ENCODE data around the gene MYH7. TPM values are rescaled to one million over a fixed set of nuclear protein-coding genes. Genes with fewer than 3 reads are reported as not detected.
"Not testable (repeated sequence)": the region's sequence is repeated elsewhere in the genome, so short reads cannot be mapped to it uniquely, and the experiment has no call there.

MYH7 gene
- total RNA-seq, 4 donors from 2014 or later, result 0.27 TPM; not detected in 3

DNA sequence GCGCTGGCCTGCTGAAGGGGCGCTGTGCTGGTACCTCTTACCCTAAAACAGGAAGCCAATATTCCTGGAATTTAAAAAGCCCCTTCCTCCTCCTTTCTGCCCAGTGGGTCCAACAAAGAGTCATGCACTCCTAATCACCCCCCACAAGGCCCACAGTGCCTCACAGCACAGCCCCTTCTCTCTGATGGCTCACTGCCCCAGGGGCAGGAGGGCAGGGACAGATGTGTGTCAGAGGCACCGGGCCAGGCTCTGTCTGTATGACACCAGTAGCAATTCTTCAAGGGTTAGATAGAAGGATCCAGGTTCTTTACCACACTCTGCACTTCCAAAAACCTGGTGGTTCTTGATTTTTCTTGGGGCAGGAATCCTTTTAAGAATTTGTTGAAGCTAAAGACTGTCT, 36.3 kb downstream of the MYH7 start:
- intact Hi-C loops (cut with DNase I), result no loop called here
- Histone ChIP-seq H3K27ac (no peak overlapping the region), H3K27me3 (no peaks in the 10 kb centered on the region), H3K4me3 (replicated peaks in 1 of 3) (no peak overlapping the region), H3K4me1 (no peaks in the 10 kb centered on the region), H3K9me3 (no peaks in the 10 kb centered on the region), H3K36me3 (no peaks in the 10 kb centered on the region)
- DNase-seq, result no peak
- 91 to 93% methylated on average over 3 of the region's 3 CpGs for WGBS, 2 donors
- TF ChIP-seq, protein P1, sequence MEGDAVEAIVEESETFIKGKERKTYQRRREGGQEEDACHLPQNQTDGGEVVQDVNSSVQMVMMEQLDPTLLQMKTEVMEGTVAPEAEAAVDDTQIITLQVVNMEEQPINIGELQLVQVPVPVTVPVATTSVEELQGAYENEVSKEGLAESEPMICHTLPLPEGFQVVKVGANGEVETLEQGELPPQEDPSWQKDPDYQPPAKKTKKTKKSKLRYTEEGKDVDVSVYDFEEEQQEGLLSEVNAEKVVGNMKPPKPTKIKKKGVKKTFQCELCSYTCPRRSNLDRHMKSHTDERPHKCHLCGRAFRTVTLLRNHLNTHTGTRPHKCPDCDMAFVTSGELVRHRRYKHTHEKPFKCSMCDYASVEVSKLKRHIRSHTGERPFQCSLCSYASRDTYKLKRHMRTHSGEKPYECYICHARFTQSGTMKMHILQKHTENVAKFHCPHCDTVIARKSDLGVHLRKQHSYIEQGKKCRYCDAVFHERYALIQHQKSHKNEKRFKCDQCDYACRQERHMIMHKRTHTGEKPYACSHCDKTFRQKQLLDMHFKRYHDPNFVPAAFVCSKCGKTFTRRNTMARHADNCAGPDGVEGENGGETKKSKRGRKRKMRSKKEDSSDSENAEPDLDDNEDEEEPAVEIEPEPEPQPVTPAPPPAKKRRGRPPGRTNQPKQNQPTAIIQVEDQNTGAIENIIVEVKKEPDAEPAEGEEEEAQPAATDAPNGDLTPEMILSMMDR (IDR thresholded peaks at IDR 0.05), result no peak
- TF ChIP-seq POLR2A (IDR thresholded peaks at IDR 0.05), result no peak

DNA sequence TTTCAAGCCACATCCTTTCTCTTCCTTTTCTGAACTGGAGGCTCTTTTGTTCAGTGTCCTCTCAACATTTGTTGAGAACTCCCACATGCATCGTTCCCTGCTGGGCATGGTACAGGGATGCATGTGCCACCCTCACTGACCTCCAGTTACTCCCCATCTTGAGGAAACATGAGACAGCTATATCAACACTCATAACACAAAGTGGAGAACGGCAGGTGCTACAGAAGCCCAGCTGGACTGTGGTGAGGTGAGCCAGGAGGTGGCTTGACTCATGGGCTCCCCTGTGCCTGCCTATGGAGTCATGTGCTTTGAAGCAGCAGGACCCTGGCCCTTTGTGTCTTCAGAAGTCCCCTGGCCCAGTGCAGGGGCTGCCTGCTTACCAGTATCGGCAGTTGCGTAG, 37.1 kb downstream of the MYH7 start:
- no peaks in the 10 kb centered on the region for H3K36me3 ChIP-seq
- TF ChIP-seq, protein P1 (IDR thresholded peaks at IDR 0.05), result no peak
- no peak for TF ChIP-seq POLR2A (IDR thresholded peaks at IDR 0.05)
- intact Hi-C loops (cut with DNase I), result no loop called here
- no peak overlapping the region for H3K27ac ChIP-seq
- 87 to 92% methylated on average over 4 of the region's 4 CpGs for WGBS, 2 donors
- no peak for DNase-seq
- no peaks in the 10 kb centered on the region for H3K9me3 ChIP-seq
- no peaks in the 10 kb centered on the region for H3K4me1 ChIP-seq
- H3K4me3 ChIP-seq (replicated peaks in 1 of 3), result no peak overlapping the region
- no peaks in the 10 kb centered on the region for H3K27me3 ChIP-seq

DNA sequence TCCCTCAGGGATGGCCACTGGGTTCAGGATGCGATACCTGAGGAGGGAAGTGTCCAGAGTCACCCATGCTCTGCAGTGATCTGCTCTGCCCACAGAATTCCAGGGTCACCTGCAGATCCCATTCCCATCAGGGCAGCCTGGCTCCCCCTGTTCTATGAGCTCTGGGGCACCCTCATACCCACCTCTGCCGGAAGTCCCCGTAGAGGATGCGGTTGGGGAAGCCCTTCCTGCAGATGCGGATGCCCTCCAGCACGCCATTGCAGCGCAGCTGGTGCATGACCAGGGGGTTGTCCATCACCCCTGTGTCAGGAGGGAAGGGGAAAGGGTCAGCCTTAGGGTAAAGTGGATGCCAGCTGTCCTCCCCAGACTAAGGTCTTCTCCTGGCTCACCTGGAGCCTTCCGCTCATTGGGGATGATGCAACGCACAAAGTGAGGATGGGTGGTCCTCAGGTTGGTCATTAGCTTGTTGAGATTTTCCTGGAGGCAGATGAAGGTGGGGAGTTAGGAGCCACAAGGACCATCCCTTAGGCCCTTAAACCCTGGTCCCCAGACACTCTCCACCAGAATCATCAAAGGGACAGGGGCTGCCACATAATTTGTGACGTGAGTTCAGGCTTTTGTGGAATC, 38.6 kb downstream of the MYH7 start:
- Histone ChIP-seq H3K27me3 (no peaks in the 10 kb centered on the region), H3K4me1 (no peaks in the 10 kb centered on the region), H3K4me3 (replicated peaks in 1 of 3) (no peak overlapping the region), H3K9me3 (no peaks in the 10 kb centered on the region), H3K27ac (no peak overlapping the region), H3K36me3 (no peaks in the 10 kb centered on the region)
- no peak for TF ChIP-seq POLR2A (IDR thresholded peaks at IDR 0.05)
- TF ChIP-seq, protein P1 (IDR thresholded peaks at IDR 0.05), result no peak
- intact Hi-C loops (cut with DNase I), result no loop called here
- no peak for DNase-seq
- 89 to 93% methylated on average over 7 to 10 of the region's 10 CpGs for WGBS, 2 donors

DNA sequence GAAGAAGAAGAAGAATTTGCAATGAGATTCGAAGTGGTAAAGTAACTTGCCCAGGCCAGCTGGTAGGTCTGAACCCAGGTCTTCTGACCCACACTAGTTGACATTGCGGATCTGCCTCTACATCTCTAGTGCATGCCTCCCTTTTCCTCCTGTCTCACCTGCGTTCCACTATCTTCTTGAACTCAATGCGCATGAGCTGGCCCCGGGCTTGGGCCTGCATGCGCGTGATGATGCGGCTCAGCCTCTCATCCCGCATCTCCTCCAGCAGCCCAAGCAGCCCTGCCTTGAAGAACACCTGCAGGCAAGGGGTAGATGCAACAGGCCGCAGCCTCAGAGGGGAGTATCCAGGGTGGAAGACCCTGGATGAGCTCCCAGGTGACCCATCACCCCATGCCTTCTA, 39.3 kb downstream of the MYH7 start:
- WGBS, 2 donors, result 88 to 94% methylated on average over 10 of the region's 10 CpGs
- H3K4me1 ChIP-seq, result no peaks in the 10 kb centered on the region
- no peak for DNase-seq
- no peaks in the 10 kb centered on the region for H3K27me3 ChIP-seq
- no peaks in the 10 kb centered on the region for H3K9me3 ChIP-seq
- intact Hi-C loops (cut with DNase I), result no loop called here
- no peaks in the 10 kb centered on the region for H3K36me3 ChIP-seq
- no peak for TF ChIP-seq POLR2A (IDR thresholded peaks at IDR 0.05)
- TF ChIP-seq, protein P1 (IDR thresholded peaks at IDR 0.05), result no peak
- H3K4me3 ChIP-seq (replicated peaks in 1 of 3), result no peak overlapping the region
- H3K27ac ChIP-seq, result no peak overlapping the region

DNA sequence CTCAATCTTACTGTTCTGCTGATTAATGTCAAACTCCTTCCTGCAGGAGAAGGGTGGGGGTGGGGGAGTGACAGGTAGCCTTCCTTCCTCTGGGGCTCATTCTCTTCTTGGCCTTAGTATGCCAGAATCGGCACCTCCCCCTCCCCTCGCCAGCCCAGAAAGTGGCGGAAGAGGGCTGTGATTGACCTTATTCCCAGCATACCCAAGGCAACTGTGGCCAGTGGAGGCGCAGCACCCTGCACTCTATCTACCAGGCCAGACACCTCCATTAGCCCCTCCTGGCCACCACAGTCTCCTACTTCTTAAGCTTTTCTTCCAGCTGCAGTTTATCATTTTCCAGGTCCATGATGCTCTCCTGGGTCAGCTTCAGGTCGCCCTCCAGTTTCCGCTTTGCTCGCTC, 42.8 kb downstream of the MYH7 start:
- WGBS, 2 donors, result 73 to 83% methylated on average over 7 of the region's 7 CpGs
- DNase-seq, result no peak
- Histone ChIP-seq H3K27ac (no peak overlapping the region), H3K4me3 (replicated peaks in 1 of 3) (no peak overlapping the region), H3K4me1 (no peaks in the 10 kb centered on the region), H3K36me3 (no peaks in the 10 kb centered on the region), H3K9me3 (no peaks in the 10 kb centered on the region), H3K27me3 (no peaks in the 10 kb centered on the region)
- intact Hi-C loops (cut with DNase I), result no loop called here
- TF ChIP-seq POLR2A (IDR thresholded peaks at IDR 0.05), result no peak
- TF ChIP-seq, protein P1 (IDR thresholded peaks at IDR 0.05), result no peak

DNA sequence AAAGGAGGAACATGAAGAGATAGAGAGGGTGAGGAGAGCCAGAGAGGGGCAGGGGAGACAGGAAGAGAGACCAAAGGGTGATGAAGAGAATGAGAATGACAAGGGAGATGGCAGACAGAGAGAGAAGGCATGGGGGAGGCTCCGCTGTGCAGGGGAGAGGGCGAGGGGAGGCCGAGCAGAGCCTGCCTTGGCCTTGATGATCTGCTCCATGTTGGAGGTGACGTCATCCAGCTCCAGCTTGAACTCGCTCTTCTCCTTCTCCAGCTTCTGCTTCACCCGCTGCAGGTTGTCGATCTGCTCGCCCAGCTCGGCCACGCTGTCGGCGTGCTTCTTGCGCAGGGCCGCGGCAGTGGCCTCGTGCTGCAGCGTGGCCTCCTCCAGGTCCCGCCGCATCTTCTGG, 45.6 kb downstream of the MYH7 start:
- 84 to 92% methylated on average over 5 to 6 of the region's 19 CpGs for WGBS, 2 donors

More for the DNA sequence above, 45.6 kb downstream of the MYH7 start:
- intact Hi-C loops (cut with DNase I), result loop anchor here (10.0 kb wide), 1 partner anchor 275 kb away; the partner anchor contains the start of gene CEBPE
- not testable (repeated sequence) for H3K27ac ChIP-seq; DNase-seq; H3K4me1 ChIP-seq; H3K4me3 ChIP-seq (replicated peaks in 1 of 3); H3K9me3 ChIP-seq; H3K27me3 ChIP-seq; H3K36me3 ChIP-seq

All from thyroid gland (tissue), 4 donors.